HEK293 (cell line): ENCODE data around the gene VEGFC.

Experiments
- CTCF ChIA-PET: fragments of 350-600 bp; formaldehyde crosslinking; extraction: SDS; loops from one replicate; lab custom pipeline; 2021; ENCODE audit warnings: antibody characterized with exemption; lab: Yijun Ruan, JAX
- POLR2A ChIA-PET: fragments of 300-600 bp; formaldehyde crosslinking; extraction: SDS; loops from one replicate; lab custom pipeline; 2020; ENCODE audit warnings: antibody characterized with exemption, inconsistent platforms; lab: Yijun Ruan, JAX
- H3K27ac ChIP-seq: fragments of 200-500 bp; sonication (Bioruptor generic); 2 replicates; pipeline ENCODE4 v1.5.1; 2014; ENCODE audit warnings: low read depth, low read length, control low read depth, inconsistent platforms; ENCODE audit errors: extremely low read depth
- H3K36me3 ChIP-seq, 2 experiments: fragments of 200-500 bp in 1 of 2; sonication (Bioruptor generic) in 1 of 2; 1 replicate in 1 of 2; 2 replicates in 1 of 2; pipeline ENCODE4 v1.5.1; 2014 to 2017; ENCODE audit warnings: inconsistent platforms in 2 of 2, low read length in 2 of 2; ENCODE audit not compliant: control insufficient read depth in 2 of 2, insufficient read depth in 1 of 2
- H3K4me1 ChIP-seq: fragments of 200-500 bp; sonication (Bioruptor generic); 2 replicates; pipeline ENCODE4 v1.5.1; 2014; ENCODE audit warnings: mild to moderate bottlenecking, low read length, inconsistent platforms; ENCODE audit not compliant: control insufficient read depth, insufficient read depth
- H3K4me3 ChIP-seq: 2 replicates; pipeline ENCODE4 v1.5.1; 2011; ENCODE audit warnings: low read depth, mild to moderate bottlenecking, control low read depth, low read length, moderate library complexity
- H3K9me3 ChIP-seq: fragments of 200-500 bp; sonication (Bioruptor generic); 2 replicates; pipeline ENCODE4 v1.5.1; 2014; ENCODE audit warnings: low read depth, low read length, inconsistent platforms; ENCODE audit not compliant: control insufficient read depth, insufficient read depth
- SCRT1 ChIP-seq: fragments of 450-650 bp; formaldehyde crosslinking; IDR thresholded peaks from 2 replicates; pipeline ENCODE4 v1.5.1; 2016; ENCODE audit warnings: missing biosample characterization, missing genetic modification characterization, borderline replicate concordance
- TRIM28 ChIP-seq: IDR thresholded peaks from 2 replicates; pipeline ENCODE4 v1.6.1; 2011; ENCODE audit warnings: low read length, control low read depth, borderline replicate concordance
- WT1 ChIP-seq: fragments of 450-650 bp; formaldehyde crosslinking; IDR thresholded peaks from 2 replicates; pipeline ENCODE4 v1.5.1; 2016; ENCODE audit warnings: missing biosample characterization, missing genetic modification characterization
- ZBTB1 ChIP-seq: fragments of 450-650 bp; formaldehyde crosslinking; IDR thresholded peaks from 2 replicates; pipeline ENCODE4 v1.5.1; 2016; ENCODE audit warnings: missing biosample characterization, missing genetic modification characterization
- ZBTB7A ChIP-seq: fragments of 450-650 bp; formaldehyde crosslinking; IDR thresholded peaks from 2 replicates; pipeline ENCODE4 v1.5.1; 2016; ENCODE audit warnings: low read depth, missing biosample characterization, missing genetic modification characterization
- ZFP41 ChIP-seq: fragments of 450-650 bp; formaldehyde crosslinking; IDR thresholded peaks from 2 replicates; pipeline ENCODE4 v1.5.1; 2016; ENCODE audit warnings: missing biosample characterization, missing genetic modification characterization, borderline replicate concordance
- ZNF140 ChIP-seq: fragments of 450-650 bp; formaldehyde crosslinking; IDR thresholded peaks from 2 replicates; pipeline ENCODE4 v1.5.1; 2016; ENCODE audit warnings: missing biosample characterization, missing genetic modification characterization
- ZNF2 ChIP-seq: fragments of 450-650 bp; formaldehyde crosslinking; IDR thresholded peaks from 2 replicates; pipeline ENCODE4 v1.5.1; 2016; ENCODE audit warnings: missing biosample characterization, missing genetic modification characterization
- ZNF221 ChIP-seq: fragments of 450-650 bp; formaldehyde crosslinking; IDR thresholded peaks from 2 replicates; pipeline ENCODE4 v1.5.1; 2017; ENCODE audit warnings: missing biosample characterization, missing genetic modification characterization, borderline replicate concordance
- ZNF426 ChIP-seq: fragments of 450-650 bp; formaldehyde crosslinking; IDR thresholded peaks from 2 replicates; pipeline ENCODE4 v1.5.1; 2017; ENCODE audit warnings: missing biosample characterization, missing genetic modification characterization, mild to moderate bottlenecking, inconsistent platforms, moderate library complexity
- ZNF510 ChIP-seq: fragments of 450-650 bp; formaldehyde crosslinking; IDR thresholded peaks from 2 replicates; pipeline ENCODE4 v1.5.1; 2018; ENCODE audit warnings: mild to moderate bottlenecking, missing genetic modification characterization, missing biosample characterization; ENCODE audit not compliant: insufficient replicate concordance
- ZNF530 ChIP-seq: fragments of 450-650 bp; formaldehyde crosslinking; IDR thresholded peaks from 2 replicates; pipeline ENCODE4 v1.5.1; 2016; ENCODE audit warnings: low read depth, missing biosample characterization, missing genetic modification characterization
- ZNF555 ChIP-seq: fragments of 450-650 bp; formaldehyde crosslinking; conservative IDR thresholded peaks from 2 replicates; pipeline ENCODE4 v1.5.1; 2017; ENCODE audit warnings: missing biosample characterization, mild to moderate bottlenecking, missing genetic modification characterization, inconsistent platforms
- ZNF660 ChIP-seq: fragments of 450-650 bp; IDR thresholded peaks from 2 replicates; pipeline ENCODE4 v1.5.1; 2018; ENCODE audit warnings: missing biosample characterization, mild to moderate bottlenecking, missing genetic modification characterization
- ZNF664 ChIP-seq: fragments of 450-650 bp; formaldehyde crosslinking; IDR thresholded peaks from 2 replicates; pipeline ENCODE4 v1.5.1; 2016; ENCODE audit warnings: missing biosample characterization, missing genetic modification characterization
- ZNF785 ChIP-seq: fragments of 450-650 bp; formaldehyde crosslinking; IDR thresholded peaks from 2 replicates; pipeline ENCODE4 v1.5.1; 2016; ENCODE audit warnings: missing biosample characterization, missing genetic modification characterization
- ZSCAN16 ChIP-seq: fragments of 450-650 bp; formaldehyde crosslinking; IDR thresholded peaks from 2 replicates; pipeline ENCODE4 v1.5.1; 2016; ENCODE audit warnings: missing biosample characterization, missing genetic modification characterization
- TF ChIP-seq, protein P1 (sequence below): fragments of 450-650 bp; formaldehyde crosslinking; IDR thresholded peaks from 2 replicates; pipeline ENCODE4 v1.5.1; 2017; ENCODE audit warnings: missing biosample characterization, missing genetic modification characterization
- TF ChIP-seq, protein P2 (sequence below): fragments of 450-650 bp; formaldehyde crosslinking; IDR thresholded peaks from 2 replicates; pipeline ENCODE4 v1.5.1; 2016; ENCODE audit warnings: missing biosample characterization, missing genetic modification characterization
- TF ChIP-seq, protein P3 (sequence below): fragments of 450-650 bp; IDR thresholded peaks from 2 replicates; pipeline ENCODE4 v1.5.1; 2018; ENCODE audit warnings: missing biosample characterization, missing genetic modification characterization
- TF ChIP-seq, protein P4 (sequence below): fragments of 450-650 bp; formaldehyde crosslinking; IDR thresholded peaks from 2 replicates; pipeline ENCODE4 v1.5.1; 2016; ENCODE audit warnings: missing biosample characterization, missing genetic modification characterization
- TF ChIP-seq, protein P5 (sequence below): fragments of 450-650 bp; formaldehyde crosslinking; IDR thresholded peaks from 2 replicates; pipeline ENCODE4 v1.5.1; 2016; ENCODE audit warnings: missing biosample characterization, missing genetic modification characterization
- TF ChIP-seq, protein P6 (sequence below): fragments of 450-650 bp; formaldehyde crosslinking; IDR thresholded peaks from 2 replicates; pipeline ENCODE4 v1.5.1; 2016; ENCODE audit warnings: missing biosample characterization, missing genetic modification characterization, low read depth

VEGFC gene

DNA sequence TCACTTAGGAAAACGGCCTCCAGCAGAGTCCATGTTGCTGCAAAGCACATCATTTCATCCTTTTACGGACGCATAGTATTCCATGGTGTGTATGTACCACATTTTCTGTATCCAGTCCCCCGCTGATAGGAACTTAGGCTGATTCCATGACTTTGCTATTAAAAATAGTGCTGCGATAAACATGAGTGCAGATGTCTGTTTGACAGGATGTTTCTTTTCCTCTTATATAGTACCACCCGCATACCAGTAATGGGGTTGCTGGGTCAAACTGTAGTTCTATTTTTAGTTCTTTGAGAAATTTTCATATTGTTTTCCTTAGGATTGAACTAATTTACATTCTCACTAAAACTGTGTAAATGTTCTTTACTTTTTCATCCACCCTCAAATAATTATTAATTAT, 50.5 kb downstream of the VEGFC start:
- CTCF ChIA-PET: no interaction called here
- POLR2A ChIA-PET: no interaction called here
- no peak overlapping the region for H3K4me3 ChIP-seq

DNA sequence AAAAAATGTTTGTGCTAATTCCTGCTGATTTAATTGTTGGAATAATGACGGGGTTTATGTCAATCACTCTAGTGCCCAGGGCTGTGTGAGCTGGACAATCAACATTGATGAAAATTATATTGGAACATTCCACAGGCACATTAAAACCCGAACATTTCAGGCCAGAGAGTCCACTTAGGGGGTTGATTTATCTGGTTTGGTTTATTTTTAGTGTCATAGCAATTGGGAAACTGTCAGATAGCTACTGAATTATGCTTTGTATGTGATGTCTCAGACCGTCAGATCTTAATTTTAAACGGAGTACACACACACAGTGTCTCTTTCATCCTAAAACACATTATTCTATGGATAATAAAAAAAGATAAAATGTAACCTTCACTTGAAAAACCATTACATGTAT, 51.5 kb downstream of the VEGFC start:
- H3K36me3 ChIP-seq: no peaks in the 10 kb centered on the region
- no peak overlapping the region for H3K27ac ChIP-seq
- CTCF ChIA-PET: no interaction called here
- TF ChIP-seq ZSCAN16 (tag by site-specific recombination) (no peak), ZNF530 (no peak), ZNF221 (tag by site-specific recombination) (no peak), ZNF510 (tag by site-specific recombination) (no peak), ZNF2 (no peak), ZNF426 (tag by site-specific recombination) (no peak), TRIM28 (no peak), ZNF664 (tag by site-specific recombination) (no peak), ZNF785 (tag by site-specific recombination) (no peak)
- TF ChIP-seq, protein P1, sequence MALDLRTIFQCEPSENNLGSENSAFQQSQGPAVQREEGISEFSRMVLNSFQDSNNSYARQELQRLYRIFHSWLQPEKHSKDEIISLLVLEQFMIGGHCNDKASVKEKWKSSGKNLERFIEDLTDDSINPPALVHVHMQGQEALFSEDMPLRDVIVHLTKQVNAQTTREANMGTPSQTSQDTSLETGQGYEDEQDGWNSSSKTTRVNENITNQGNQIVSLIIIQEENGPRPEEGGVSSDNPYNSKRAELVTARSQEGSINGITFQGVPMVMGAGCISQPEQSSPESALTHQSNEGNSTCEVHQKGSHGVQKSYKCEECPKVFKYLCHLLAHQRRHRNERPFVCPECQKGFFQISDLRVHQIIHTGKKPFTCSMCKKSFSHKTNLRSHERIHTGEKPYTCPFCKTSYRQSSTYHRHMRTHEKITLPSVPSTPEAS: no peak
- TF ChIP-seq, protein P2, sequence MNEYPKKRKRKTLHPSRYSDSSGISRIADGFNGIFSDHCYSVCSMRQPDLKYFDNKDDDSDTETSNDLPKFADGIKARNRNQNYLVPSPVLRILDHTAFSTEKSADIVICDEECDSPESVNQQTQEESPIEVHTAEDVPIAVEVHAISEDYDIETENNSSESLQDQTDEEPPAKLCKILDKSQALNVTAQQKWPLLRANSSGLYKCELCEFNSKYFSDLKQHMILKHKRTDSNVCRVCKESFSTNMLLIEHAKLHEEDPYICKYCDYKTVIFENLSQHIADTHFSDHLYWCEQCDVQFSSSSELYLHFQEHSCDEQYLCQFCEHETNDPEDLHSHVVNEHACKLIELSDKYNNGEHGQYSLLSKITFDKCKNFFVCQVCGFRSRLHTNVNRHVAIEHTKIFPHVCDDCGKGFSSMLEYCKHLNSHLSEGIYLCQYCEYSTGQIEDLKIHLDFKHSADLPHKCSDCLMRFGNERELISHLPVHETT (tag by site-specific recombination): no peak
- TF ChIP-seq, protein P3, sequence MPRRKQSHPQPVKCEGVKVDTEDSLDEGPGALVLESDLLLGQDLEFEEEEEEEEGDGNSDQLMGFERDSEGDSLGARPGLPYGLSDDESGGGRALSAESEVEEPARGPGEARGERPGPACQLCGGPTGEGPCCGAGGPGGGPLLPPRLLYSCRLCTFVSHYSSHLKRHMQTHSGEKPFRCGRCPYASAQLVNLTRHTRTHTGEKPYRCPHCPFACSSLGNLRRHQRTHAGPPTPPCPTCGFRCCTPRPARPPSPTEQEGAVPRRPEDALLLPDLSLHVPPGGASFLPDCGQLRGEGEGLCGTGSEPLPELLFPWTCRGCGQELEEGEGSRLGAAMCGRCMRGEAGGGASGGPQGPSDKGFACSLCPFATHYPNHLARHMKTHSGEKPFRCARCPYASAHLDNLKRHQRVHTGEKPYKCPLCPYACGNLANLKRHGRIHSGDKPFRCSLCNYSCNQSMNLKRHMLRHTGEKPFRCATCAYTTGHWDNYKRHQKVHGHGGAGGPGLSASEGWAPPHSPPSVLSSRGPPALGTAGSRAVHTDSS: no peak
- TF ChIP-seq, all 188 proteins: peak for 0
- H3K4me1 ChIP-seq: no peaks in the 10 kb centered on the region
- H3K9me3 ChIP-seq: no peaks in the 10 kb centered on the region
- no peak overlapping the region for H3K4me3 ChIP-seq
- POLR2A ChIA-PET: no interaction called here

More for the DNA sequence above, 50.5 kb downstream of the VEGFC start:
- no peaks in the 10 kb centered on the region for H3K9me3 ChIP-seq
- no peaks in the 10 kb centered on the region for H3K36me3 ChIP-seq
- no peak overlapping the region for H3K27ac ChIP-seq
- TF ChIP-seq WT1 (no peak), ZNF660 (tag by site-specific recombination) (no peak), ZNF140 (tag by site-specific recombination) (no peak), ZFP41 (tag by site-specific recombination) (no peak), ZBTB7A (tag by site-specific recombination) (no peak), ZBTB1 (tag by site-specific recombination) (no peak), SCRT1 (tag by site-specific recombination) (no peak), ZNF555 (no peak)
- TF ChIP-seq, protein P4, sequence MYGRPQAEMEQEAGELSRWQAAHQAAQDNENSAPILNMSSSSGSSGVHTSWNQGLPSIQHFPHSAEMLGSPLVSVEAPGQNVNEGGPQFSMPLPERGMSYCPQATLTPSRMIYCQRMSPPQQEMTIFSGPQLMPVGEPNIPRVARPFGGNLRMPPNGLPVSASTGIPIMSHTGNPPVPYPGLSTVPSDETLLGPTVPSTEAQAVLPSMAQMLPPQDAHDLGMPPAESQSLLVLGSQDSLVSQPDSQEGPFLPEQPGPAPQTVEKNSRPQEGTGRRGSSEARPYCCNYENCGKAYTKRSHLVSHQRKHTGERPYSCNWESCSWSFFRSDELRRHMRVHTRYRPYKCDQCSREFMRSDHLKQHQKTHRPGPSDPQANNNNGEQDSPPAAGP (tag by site-specific recombination): no peak
- TF ChIP-seq, protein P5, sequence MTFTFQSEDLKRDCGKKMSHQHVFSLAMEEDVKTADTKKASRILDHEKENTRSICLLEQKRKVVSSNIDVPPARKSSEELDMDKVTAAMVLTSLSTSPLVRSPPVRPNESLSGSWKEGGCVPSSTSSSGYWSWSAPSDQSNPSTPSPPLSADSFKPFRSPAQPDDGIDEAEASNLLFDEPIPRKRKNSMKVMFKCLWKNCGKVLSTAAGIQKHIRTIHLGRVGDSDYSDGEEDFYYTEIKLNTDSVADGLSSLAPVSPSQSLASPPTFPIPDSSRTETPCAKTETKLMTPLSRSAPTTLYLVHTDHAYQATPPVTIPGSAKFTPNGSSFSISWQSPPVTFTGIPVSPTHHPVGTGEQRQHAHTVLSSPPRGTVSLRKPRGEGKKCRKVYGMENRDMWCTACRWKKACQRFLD (tag by site-specific recombination): no peak
- TF ChIP-seq, protein P6, sequence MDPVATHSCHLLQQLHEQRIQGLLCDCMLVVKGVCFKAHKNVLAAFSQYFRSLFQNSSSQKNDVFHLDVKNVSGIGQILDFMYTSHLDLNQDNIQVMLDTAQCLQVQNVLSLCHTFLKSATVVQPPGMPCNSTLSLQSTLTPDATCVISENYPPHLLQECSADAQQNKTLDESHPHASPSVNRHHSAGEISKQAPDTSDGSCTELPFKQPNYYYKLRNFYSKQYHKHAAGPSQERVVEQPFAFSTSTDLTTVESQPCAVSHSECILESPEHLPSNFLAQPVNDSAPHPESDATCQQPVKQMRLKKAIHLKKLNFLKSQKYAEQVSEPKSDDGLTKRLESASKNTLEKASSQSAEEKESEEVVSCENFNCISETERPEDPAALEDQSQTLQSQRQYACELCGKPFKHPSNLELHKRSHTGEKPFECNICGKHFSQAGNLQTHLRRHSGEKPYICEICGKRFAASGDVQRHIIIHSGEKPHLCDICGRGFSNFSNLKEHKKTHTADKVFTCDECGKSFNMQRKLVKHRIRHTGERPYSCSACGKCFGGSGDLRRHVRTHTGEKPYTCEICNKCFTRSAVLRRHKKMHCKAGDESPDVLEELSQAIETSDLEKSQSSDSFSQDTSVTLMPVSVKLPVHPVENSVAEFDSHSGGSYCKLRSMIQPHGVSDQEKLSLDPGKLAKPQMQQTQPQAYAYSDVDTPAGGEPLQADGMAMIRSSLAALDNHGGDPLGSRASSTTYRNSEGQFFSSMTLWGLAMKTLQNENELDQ: no peak
- TF ChIP-seq, all 188 proteins: peak for 0
- no peaks in the 10 kb centered on the region for H3K4me1 ChIP-seq
